Cardiac muscle cell (in vitro differentiated cells and primary cell): ENCODE data around the gene CHST10. TPM values are rescaled to one million over a fixed set of nuclear protein-coding genes. Genes with fewer than 3 reads are reported as not detected.
"Not testable (repeated sequence)": the region's sequence is repeated elsewhere in the genome, so short reads cannot be mapped to it uniquely, and the experiment has no call there.

ENCODE experiments used
- DNase-seq, 2 donors: peaks; one replicate each; pipeline versions ENCODE4 v3.0.0 to v3.0.0-alpha.2; 2010 to 2017; ENCODE audit warnings: low read depth in 1 of 2, low spot score in 1 of 2
- H3K27ac ChIP-seq: fragments of 200-600 bp; sonication (generic); 2 replicates; pipeline ENCODE4 v1.5.1; 2016
- H3K27me3 ChIP-seq: fragments of 200-600 bp; sonication (generic); 2 replicates; pipeline ENCODE4 v1.6.0; 2016; ENCODE audit warnings: control low read depth
- H3K36me3 ChIP-seq: fragments of 200-600 bp; sonication (generic); 2 replicates; pipeline ENCODE4 v1.5.1; 2016; ENCODE audit warnings: control low read depth
- H3K4me1 ChIP-seq: fragments of 200-600 bp; sonication (generic); 2 replicates; pipeline ENCODE4 v1.8.1; 2017; ENCODE audit warnings: low read depth, mild to moderate bottlenecking, mixed run types
- H3K4me3 ChIP-seq: fragments of 200-600 bp; sonication (generic); 2 replicates; pipeline ENCODE4 v1.5.1; 2016; ENCODE audit warnings: mild to moderate bottlenecking
- H3K9me3 ChIP-seq: fragments of 200-600 bp; sonication (generic); 2 replicates; pipeline ENCODE4 v1.5.1; 2017; ENCODE audit warnings: low read depth, mild to moderate bottlenecking, control low read depth
- polyA plus RNA-seq: library from polyadenylated mRNA; unstranded; fragments of >200 nt; fragmentation: Nextera tagmentation; extraction: Ambion mirVana; gene quantifications from 2 replicates; pipeline ENCODE4 v1.2.1, GENCODE V29; 2016
- total RNA-seq: library from RNA; depleted of rRNA; stranded (reverse); fragments of >200 nt; gene quantifications from 2 replicates; pipeline ENCODE4 v1.2.3, GENCODE V29; 2016
- TF ChIP-seq, protein P1 (sequence below): IDR thresholded peaks from 2 replicates; pipeline ENCODE4 v1.5.1; 2012; ENCODE audit warnings: low read depth, mild to moderate bottlenecking, low read length

Gene CHST10
- total and polyA plus RNA-seq, 2 experiments from 2014 or later, result 21.0 to 22.2 TPM

DNA sequence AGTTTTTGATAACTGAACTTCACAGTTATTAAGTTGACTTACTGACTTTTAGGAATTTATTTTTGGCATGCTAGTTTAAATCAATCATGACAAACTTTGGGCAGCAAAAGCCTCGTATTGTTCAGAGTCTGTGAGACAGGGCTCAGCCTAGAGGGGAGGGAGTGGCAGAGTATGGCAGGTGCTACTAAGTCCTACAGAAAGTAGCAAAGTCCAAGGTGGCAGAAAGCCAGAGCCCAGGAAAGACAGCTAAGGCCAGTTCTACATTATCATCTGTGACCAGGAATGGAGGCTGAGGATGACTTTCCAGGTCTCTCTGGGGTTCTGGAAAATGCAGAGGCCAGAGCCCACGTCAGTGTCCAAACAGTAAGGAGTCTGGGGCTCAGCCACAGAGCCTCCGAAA, 34.2 kb downstream of the CHST10 start:
- H3K36me3 ChIP-seq, result no peaks in the 10 kb centered on the region
- TF ChIP-seq, protein P1, sequence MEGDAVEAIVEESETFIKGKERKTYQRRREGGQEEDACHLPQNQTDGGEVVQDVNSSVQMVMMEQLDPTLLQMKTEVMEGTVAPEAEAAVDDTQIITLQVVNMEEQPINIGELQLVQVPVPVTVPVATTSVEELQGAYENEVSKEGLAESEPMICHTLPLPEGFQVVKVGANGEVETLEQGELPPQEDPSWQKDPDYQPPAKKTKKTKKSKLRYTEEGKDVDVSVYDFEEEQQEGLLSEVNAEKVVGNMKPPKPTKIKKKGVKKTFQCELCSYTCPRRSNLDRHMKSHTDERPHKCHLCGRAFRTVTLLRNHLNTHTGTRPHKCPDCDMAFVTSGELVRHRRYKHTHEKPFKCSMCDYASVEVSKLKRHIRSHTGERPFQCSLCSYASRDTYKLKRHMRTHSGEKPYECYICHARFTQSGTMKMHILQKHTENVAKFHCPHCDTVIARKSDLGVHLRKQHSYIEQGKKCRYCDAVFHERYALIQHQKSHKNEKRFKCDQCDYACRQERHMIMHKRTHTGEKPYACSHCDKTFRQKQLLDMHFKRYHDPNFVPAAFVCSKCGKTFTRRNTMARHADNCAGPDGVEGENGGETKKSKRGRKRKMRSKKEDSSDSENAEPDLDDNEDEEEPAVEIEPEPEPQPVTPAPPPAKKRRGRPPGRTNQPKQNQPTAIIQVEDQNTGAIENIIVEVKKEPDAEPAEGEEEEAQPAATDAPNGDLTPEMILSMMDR, result no peak
- no peaks in the 10 kb centered on the region for H3K9me3 ChIP-seq
- DNase-seq, result no peak
- H3K4me1 ChIP-seq, result no peaks in the 10 kb centered on the region
- no peaks in the 10 kb centered on the region for H3K27me3 ChIP-seq
- no peak overlapping the region for H3K4me3 ChIP-seq
- H3K27ac ChIP-seq, result no peak overlapping the region

DNA sequence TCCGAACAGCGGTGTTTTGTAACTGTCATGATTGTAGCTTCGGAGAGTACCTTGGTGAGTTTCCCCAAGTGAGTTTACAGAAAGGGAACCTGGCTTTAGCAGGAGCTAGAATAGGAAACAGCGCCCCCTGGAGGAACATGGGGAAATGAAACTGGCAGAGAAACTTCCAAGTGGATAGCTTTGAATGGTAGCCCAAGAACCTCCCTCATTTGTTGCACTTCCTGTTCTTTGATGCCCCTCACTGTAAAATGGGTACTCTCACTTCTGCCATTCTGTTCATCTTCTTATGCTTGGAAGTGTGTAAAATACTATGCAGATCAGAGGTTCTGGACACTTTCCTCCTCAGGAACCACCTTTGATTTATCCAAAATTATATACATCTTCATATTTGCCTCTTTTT, 36.2 kb downstream of the CHST10 start:
- H3K27me3 ChIP-seq, result no peaks in the 10 kb centered on the region
- H3K9me3 ChIP-seq, result no peaks in the 10 kb centered on the region
- no peak overlapping the region for H3K4me3 ChIP-seq
- no peaks in the 10 kb centered on the region for H3K36me3 ChIP-seq
- no peak overlapping the region for H3K27ac ChIP-seq
- no peaks in the 10 kb centered on the region for H3K4me1 ChIP-seq
- DNase-seq, result peak; percentile 84 to 87
- TF ChIP-seq, protein P1, result peak; percentile 94

DNA sequence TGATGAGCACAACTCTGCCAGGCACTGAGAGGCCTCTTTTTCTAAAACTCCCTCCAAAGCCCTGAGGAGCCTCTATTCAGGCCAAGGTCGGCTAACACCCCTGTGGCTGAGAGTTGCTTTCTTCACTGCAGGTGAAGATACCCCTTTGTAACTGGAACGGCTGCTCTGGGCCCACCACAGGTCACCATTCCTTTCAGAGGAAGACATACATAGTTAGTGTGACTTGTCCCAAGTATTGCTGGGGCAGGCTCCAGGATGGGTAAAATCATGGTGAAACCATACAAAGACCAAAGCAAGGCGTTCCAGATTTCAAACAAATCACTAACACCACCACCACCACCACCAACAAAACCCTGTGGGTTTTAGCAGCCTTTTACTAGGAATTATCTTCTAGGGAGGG, 36.8 kb downstream of the CHST10 start:
- H3K4me1 ChIP-seq, result no peaks in the 10 kb centered on the region
- no peak for DNase-seq
- TF ChIP-seq, protein P1, result no peak
- H3K9me3 ChIP-seq, result no peaks in the 10 kb centered on the region
- no peaks in the 10 kb centered on the region for H3K27me3 ChIP-seq
- H3K4me3 ChIP-seq, result no peak overlapping the region
- no peaks in the 10 kb centered on the region for H3K36me3 ChIP-seq
- no peak overlapping the region for H3K27ac ChIP-seq

DNA sequence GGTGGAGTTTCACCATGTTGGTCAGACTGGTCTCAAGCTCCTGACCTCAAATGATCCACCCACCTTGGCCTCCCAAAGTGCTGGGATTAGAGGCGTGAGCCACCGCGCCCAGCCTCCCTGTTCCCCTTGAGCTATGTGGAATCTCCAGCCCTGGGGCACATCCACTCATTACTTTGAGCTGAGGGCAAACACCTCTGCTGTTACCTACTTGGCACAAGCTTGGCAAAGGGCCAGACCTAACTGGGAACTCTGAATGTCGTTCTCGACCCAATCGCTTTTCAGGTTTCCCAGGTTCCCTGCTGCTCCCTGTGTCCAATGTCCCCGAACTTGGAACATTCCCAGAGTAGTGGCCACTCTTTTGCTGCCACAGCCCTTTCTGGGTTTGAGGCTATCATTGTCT, 40.6 kb downstream of the CHST10 start:
- H3K4me1 ChIP-seq, result no peaks in the 10 kb centered on the region
- H3K27ac ChIP-seq, result no peak overlapping the region
- no peaks in the 10 kb centered on the region for H3K27me3 ChIP-seq
- no peak overlapping the region for H3K4me3 ChIP-seq
- TF ChIP-seq, protein P1, result no peak
- H3K9me3 ChIP-seq, result no peaks in the 10 kb centered on the region
- H3K36me3 ChIP-seq, result no peaks in the 10 kb centered on the region
- DNase-seq, result no peak

DNA sequence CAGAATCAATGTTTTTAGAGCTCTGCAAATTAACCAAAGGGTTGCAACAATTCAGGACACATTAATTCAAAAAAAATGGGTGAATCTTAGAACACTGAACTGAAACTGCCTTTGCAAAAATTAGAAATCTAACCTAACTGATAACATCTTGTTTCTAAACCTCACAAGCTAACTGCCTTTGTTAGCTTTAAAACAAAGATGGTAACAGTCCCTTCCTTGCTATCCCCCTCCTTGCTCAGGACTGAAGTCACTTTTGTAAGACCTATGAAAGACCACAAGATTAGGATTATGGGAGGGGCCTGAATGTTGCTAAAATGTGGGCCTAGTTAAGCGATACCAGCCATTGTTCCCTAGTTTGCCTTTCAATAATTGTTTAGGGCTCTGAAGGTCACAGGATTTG, 50.3 kb downstream of the CHST10 start:
- Histone ChIP-seq H3K9me3 (peaks cover 3% of the 10 kb centered on the region), H3K4me1 (no peaks in the 10 kb centered on the region), H3K36me3 (no peaks in the 10 kb centered on the region), H3K27ac (no peak overlapping the region), H3K4me3 (no peak overlapping the region), H3K27me3 (no peaks in the 10 kb centered on the region)
- no peak for DNase-seq
- TF ChIP-seq, protein P1, result no peak

DNA sequence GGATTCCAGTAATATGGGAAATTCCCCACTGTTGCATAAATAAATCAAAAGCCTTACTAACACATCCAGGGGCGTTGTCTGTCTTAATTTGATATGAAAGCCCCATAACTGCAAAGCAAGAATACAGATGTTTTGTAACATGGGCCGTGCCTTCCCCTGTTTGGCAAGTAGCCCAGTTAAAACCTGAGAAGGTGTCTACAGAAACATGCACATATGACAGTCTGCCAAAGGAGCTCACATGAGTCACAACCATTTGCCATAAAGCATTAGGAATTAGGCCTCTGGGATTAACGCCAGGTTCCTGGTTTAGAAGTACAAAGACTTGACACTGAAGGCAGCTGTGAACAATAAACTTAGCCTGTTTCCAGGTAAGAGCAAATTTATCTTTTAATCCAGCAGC, 52.0 kb downstream of the CHST10 start:
- no peaks in the 10 kb centered on the region for H3K36me3 ChIP-seq
- peak in 1 of 2 donors; percentile 82 for DNase-seq

DNA sequence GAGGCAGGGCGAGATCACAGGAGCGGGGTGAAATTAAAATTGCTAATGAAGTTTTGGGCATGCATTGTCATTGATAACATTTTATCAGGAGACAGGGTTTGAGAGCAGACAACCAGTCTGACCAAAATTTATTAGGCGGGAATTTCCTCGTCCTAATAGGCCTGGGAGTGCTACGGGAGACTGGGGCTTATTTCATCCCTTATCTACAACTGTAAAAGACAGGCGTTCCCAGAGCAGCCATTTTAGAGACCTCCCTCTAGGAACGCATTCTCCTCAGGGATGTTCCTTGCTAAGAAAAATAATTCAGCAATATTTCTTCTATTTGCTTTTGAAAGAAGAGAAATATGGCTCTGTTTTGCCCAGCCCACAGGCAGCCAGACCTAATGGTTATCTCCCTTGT, 55.2 kb downstream of the CHST10 start:
- not testable (repeated sequence) for H3K27me3 ChIP-seq, H3K27ac ChIP-seq, H3K4me3 ChIP-seq, DNase-seq, H3K36me3 ChIP-seq, H3K9me3 ChIP-seq, H3K4me1 ChIP-seq

More for the DNA sequence above, 52.0 kb downstream of the CHST10 start:
- no peaks in the 10 kb centered on the region for H3K27me3 ChIP-seq
- no peak overlapping the region for H3K27ac ChIP-seq
- TF ChIP-seq, protein P1, result no peak
- no peak overlapping the region for H3K4me3 ChIP-seq
- H3K4me1 ChIP-seq, result no peaks in the 10 kb centered on the region
- H3K9me3 ChIP-seq, result no peaks in the 10 kb centered on the region
